ENCODE measurements around the gene SMTN. TPM values are rescaled to one million over a fixed set of nuclear protein-coding genes. Genes with fewer than 3 reads are reported as not detected.
A peak's percentile ranks its signal among the peaks of the same experiment; 100 is the strongest.

Gene SMTN
- total and polyA plus RNA-seq, 9 of the 15 experiments (the other 6 are each of a cell fraction or from before 2014, with no cell fraction given), result 2.5 to 41.1 (median 16.1) TPM

DNA sequence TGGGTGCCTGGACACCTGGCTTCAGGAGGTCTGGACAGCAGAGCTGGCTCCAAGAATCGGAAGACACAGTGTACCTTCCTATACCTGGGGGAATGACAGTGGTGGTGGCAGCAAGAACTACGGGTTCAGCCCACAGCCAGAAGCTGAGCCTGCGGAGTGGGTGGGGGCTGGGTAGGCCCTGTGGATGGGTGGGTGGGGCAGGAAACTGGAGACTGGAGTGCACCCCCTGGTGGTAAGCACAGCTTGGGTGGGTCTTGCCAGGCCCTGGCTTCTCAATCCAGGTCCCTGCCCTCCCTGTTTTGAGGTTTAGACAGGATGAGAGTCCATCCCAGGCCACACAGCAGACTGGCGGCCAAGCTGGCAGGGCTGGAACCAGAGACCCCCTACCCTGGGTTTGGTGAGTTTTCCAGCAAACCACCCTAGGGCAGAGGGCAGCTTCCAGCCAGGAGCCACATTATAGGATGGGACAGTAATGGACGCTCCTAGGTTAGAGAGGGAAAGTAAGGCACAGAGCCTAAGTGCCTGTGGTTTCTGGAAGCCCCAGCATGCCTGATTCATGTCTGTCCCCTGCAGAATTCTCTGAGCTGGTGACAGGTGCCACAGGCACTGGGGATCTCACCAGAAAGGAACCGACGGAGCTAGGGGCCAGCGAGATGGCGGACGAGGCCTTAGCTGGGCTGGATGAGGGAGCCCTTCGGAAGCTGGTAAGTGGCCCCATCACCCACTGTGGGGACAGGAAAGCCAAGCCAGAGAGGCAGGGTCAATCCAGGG lies 1.7 kb downstream of the SMTN start (continued):
- TF ChIP-seq, protein P1, sequence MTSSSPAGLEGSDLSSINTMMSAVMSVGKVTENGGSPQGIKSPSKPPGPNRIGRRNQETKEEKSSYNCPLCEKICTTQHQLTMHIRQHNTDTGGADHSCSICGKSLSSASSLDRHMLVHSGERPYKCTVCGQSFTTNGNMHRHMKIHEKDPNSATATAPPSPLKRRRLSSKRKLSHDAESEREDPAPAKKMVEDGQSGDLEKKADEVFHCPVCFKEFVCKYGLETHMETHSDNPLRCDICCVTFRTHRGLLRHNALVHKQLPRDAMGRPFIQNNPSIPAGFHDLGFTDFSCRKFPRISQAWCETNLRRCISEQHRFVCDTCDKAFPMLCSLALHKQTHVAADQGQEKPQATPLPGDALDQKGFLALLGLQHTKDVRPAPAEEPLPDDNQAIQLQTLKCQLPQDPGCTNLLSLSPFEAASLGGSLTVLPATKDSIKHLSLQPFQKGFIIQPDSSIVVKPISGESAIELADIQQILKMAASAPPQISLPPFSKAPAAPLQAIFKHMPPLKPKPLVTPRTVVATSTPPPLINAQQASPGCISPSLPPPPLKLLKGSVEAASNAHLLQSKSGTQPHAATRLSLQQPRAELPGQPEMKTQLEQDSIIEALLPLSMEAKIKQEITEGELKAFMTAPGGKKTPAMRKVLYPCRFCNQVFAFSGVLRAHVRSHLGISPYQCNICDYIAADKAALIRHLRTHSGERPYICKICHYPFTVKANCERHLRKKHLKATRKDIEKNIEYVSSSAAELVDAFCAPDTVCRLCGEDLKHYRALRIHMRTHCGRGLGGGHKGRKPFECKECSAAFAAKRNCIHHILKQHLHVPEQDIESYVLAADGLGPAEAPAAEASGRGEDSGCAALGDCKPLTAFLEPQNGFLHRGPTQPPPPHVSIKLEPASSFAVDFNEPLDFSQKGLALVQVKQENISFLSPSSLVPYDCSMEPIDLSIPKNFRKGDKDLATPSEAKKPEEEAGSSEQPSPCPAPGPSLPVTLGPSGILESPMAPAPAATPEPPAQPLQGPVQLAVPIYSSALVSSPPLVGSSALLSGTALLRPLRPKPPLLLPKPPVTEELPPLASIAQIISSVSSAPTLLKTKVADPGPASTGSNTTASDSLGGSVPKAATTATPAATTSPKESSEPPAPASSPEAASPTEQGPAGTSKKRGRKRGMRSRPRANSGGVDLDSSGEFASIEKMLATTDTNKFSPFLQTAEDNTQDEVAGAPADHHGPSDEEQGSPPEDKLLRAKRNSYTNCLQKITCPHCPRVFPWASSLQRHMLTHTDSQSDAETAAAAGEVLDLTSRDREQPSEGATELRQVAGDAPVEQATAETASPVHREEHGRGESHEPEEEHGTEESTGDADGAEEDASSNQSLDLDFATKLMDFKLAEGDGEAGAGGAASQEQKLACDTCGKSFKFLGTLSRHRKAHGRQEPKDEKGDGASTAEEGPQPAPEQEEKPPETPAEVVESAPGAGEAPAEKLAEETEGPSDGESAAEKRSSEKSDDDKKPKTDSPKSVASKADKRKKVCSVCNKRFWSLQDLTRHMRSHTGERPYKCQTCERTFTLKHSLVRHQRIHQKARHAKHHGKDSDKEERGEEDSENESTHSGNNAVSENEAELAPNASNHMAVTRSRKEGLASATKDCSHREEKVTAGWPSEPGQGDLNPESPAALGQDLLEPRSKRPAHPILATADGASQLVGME (CRISPR knock-in tag; IDR thresholded peaks at IDR 0.05), result no peak
- TF ChIP-seq SUPT5H (IDR thresholded peaks at IDR 0.05) (no peak), SAFB (IDR thresholded peaks at IDR 0.05; ENCODE audit: borderline replicate concordance, low read depth, low read length) (no peak), RAD21 (CRISPR knock-in tag; conservative IDR thresholded peaks at IDR 0.05 in 1 of 2, IDR thresholded peaks at IDR 0.05 in 1 of 2) (peak; percentile 29 to 52; a peak in 3 of 4 replicates), SMARCE1 (IDR thresholded peaks at IDR 0.05) (no peak), STAT5A (IDR thresholded peaks at IDR 0.05; ENCODE audit: borderline replicate concordance, low read length) (no peak), ZNF668 (CRISPR knock-in tag; IDR thresholded peaks at IDR 0.05) (no peak), DMBX1 (CRISPR knock-in tag; IDR thresholded peaks at IDR 0.05; ENCODE audit: borderline replicate concordance) (no peak), E2F3 (CRISPR knock-in tag; IDR thresholded peaks at IDR 0.05) (no peak), ARHGAP35 (IDR thresholded peaks at IDR 0.05; ENCODE audit: partially characterized antibody) (no peak)
- TF ChIP-seq, protein P2, sequence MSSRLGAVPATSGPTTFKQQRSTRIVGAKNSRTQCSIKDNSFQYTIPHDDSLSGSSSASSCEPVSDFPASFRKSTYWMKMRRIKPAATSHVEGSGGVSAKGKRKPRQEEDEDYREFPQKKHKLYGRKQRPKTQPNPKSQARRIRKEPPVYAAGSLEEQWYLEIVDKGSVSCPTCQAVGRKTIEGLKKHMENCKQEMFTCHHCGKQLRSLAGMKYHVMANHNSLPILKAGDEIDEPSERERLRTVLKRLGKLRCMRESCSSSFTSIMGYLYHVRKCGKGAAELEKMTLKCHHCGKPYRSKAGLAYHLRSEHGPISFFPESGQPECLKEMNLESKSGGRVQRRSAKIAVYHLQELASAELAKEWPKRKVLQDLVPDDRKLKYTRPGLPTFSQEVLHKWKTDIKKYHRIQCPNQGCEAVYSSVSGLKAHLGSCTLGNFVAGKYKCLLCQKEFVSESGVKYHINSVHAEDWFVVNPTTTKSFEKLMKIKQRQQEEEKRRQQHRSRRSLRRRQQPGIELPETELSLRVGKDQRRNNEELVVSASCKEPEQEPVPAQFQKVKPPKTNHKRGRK (tag; IDR thresholded peaks at IDR 0.05), result no peak
- TF ChIP-seq, protein P3, sequence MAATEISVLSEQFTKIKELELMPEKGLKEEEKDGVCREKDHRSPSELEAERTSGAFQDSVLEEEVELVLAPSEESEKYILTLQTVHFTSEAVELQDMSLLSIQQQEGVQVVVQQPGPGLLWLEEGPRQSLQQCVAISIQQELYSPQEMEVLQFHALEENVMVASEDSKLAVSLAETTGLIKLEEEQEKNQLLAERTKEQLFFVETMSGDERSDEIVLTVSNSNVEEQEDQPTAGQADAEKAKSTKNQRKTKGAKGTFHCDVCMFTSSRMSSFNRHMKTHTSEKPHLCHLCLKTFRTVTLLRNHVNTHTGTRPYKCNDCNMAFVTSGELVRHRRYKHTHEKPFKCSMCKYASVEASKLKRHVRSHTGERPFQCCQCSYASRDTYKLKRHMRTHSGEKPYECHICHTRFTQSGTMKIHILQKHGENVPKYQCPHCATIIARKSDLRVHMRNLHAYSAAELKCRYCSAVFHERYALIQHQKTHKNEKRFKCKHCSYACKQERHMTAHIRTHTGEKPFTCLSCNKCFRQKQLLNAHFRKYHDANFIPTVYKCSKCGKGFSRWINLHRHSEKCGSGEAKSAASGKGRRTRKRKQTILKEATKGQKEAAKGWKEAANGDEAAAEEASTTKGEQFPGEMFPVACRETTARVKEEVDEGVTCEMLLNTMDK (IDR thresholded peaks at IDR 0.05; ENCODE audit: borderline replicate concordance, insufficient read depth, low read depth, low read length, poor library complexity, severe bottlenecking), result peak; percentile 61
- TF ChIP-seq, protein P4, sequence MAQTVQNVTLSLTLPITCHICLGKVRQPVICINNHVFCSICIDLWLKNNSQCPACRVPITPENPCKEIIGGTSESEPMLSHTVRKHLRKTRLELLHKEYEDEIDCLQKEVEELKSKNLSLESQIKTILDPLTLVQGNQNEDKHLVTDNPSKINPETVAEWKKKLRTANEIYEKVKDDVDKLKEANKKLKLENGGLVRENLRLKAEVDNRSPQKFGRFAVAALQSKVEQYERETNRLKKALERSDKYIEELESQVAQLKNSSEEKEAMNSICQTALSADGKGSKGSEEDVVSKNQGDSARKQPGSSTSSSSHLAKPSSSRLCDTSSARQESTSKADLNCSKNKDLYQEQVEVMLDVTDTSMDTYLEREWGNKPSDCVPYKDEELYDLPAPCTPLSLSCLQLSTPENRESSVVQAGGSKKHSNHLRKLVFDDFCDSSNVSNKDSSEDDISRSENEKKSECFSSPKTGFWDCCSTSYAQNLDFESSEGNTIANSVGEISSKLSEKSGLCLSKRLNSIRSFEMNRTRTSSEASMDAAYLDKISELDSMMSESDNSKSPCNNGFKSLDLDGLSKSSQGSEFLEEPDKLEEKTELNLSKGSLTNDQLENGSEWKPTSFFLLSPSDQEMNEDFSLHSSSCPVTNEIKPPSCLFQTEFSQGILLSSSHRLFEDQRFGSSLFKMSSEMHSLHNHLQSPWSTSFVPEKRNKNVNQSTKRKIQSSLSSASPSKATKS (CRISPR knock-in tag; IDR thresholded peaks at IDR 0.05), result no peak

Measured in K562 (cell line).